NCI-H69 (cell line): ENCODE data around the gene ARID1B.

Experiments used
- DNase-seq: peaks from one replicate; lab custom pipeline; 2025; lab: John Stamatoyannopoulos, UW

Gene ARID1B

GRCh38 chr6:157187182-157188083 lies 410.3 kb downstream of the ARID1B start:
- DNase-seq, result peak; percentile 99

GRCh38 chr6:157188213-157188612 lies 411.0 kb downstream of the ARID1B start:
- no peak for DNase-seq

DNA sequence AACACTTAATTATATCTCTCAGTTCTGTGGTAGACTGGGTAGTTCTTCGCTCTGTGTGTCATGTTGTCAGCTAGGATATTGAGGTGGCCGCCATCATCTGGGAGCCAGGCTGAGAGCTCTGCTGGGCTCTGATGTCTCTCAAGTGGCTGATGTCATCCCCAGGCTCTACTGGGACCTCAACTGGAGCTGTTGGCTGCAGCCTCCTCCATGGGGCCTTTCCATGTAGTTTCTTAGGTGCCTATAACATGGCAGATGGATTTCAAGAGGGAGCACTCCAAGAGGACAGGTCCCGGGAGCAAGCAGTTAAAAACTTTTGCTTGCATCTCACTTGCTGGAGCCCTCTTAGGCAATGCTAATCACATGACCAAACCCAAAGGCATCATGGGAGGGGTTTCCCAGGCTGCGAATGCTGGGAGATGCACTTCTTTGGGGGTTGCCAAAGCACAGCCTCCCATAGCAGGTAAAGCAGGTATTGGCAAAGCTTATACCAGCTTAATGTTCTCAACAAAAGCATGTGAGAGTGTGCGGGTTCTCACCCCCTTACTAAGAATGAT lies 416.3 kb downstream of the ARID1B start:
- peak; percentile 50 for DNase-seq

- DNase-seq, result no peak
These were observed 416.9 kb downstream of the ARID1B start for GRCh38 chr6:157194110-157194509.

DNA sequence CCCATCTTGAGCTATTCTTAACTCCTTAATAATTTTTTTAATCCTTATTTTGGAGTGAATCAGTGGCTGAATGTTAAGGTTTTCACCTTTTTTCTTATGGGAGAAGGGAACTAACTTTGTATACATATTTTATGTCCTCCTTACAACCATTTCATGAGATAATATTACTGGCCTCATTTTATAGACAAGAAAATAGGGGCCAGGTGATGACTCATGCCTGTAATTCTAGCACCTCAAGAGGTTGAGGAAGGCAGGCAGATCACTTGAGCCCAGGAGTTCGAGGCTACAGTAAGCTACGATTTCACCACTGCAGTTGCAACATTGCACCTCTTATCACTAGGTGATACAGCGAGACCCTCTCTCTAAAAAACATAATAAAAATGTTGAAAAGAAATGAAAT lies 417.5 kb downstream of the ARID1B start:
- DNase-seq, result peak; percentile 57

GRCh38 chr6:157196391-157196790 lies 419.2 kb downstream of the ARID1B start:
- DNase-seq, result no peak

- DNase-seq, result peak; percentile 100
These were observed 421.5 kb downstream of the ARID1B start for GRCh38 chr6:157198425-157199279.

DNA sequence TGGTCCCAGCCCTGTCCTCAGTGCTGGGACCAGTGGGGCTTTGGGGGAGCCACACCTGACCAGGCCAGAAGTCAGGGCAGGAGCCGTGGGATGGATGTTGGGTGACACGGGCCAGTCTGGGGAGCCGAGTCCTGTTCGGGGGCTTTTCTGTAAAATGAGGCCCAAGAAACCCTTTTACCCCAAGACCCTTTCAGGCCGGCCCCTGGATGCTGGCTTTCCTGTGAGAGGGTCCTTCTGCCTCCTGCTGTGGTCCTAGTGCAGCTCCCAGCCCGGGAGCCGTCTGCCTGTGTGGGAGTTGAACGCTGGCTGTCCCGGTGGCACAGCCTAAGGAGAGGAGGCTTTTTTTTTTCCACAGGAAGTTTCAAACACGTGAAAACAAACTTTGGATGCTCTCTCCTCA lies 422.9 kb downstream of the ARID1B start:
- no peak for DNase-seq

- no peak for DNase-seq
These were observed 423.4 kb downstream of the ARID1B start for GRCh38 chr6:157200611-157201010.

GRCh38 chr6:157201083-157201482 lies 423.9 kb downstream of the ARID1B start:
- no peak for DNase-seq

DNA sequence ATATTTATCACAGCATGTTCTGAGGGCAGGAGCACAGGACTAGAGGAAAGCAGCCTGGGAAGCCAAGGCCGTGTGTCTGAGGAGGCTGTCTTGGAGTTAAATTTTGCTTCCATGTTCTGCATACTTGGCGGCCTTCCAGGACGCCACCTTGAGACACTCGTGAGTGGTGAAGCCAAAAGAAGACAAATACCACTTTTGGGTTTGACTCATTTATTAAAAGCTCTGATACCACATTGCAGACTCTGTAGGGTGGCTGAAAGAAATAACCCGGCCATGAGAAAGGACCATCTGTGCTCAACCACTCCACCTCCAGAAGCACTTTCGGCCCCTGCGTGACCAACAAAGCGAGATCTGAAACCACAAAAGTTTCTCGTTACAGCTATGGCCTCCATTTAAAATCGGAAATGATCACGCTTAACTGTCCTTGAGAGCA lies 426.1 kb downstream of the ARID1B start:
- peak; percentile 77 for DNase-seq

GRCh38 chr6:157203764-157204163 lies 426.6 kb downstream of the ARID1B start:
- no peak for DNase-seq

DNA sequence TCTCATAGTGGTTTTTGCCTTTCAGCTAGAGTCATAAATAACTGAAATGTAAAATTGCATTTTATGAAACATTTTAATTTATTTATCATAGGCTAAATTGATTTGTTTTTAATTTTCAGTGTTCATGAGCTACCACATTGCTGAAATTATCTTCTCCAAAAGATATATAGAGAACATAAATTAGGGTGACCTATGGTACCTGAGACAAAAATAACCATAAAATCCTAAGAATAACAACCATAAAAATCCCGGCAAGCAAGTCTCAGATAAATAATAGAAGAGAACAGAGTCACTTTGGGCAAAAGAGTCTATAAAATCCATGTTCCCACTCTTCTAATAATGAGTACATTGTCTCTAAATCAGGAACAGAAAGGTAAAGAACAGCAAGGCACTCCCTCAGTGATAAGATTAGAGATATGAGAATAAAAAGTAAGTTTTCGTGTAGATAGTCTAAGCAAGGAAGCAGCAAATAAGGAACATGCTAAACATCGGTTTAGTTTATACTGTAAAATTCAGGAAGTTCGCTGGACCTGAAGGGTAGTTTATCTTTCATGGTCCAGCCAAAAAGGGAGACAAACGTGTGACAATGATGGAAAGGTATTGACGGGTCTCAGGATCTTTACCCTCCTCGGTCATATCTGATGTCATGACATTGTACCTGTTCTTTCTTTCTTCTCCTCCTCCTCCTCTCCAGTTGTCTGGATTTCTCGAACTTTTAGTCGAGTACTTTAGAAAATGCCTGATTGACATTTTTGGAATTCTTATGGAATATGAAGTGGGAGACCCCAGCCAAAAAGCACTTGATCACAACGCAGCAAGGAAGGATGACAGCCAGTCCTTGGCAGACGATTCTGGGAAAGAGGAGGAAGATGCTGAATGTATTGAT lies 428.5 kb downstream of the ARID1B start:
- DNase-seq, result no peak

DNA sequence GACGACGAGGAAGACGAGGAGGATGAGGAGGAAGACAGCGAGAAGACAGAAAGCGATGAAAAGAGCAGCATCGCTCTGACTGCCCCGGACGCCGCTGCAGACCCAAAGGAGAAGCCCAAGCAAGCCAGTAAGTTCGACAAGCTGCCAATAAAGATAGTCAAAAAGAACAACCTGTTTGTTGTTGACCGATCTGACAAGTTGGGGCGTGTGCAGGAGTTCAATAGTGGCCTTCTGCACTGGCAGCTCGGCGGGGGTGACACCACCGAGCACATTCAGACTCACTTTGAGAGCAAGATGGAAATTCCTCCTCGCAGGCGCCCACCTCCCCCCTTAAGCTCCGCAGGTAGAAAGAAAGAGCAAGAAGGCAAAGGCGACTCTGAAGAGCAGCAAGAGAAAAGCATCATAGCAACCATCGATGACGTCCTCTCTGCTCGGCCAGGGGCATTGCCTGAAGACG lies 429.2 kb downstream of the ARID1B start:
- no peak for DNase-seq

DNA sequence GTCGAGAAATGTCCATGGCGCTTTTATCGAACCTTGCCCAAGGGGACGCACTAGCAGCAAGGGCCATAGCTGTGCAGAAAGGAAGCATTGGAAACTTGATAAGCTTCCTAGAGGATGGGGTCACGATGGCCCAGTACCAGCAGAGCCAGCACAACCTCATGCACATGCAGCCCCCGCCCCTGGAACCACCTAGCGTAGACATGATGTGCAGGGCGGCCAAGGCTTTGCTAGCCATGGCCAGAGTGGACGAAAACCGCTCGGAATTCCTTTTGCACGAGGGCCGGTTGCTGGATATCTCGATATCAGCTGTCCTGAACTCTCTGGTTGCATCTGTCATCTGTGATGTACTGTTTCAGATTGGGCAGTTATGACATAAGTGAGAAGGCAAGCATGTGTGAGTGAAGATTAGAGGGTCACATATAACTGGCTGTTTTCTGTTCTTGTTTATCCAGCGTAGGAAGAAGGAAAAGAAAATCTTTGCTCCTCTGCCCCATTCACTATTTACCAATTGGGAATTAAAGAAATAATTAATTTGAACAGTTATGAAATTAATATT lies 430.4 kb downstream of the ARID1B start:
- no peak for DNase-seq

- DNase-seq, result peak; percentile 22
These were observed 432.8 kb downstream of the ARID1B start for GRCh38 chr6:157209865-157210530.

DNA sequence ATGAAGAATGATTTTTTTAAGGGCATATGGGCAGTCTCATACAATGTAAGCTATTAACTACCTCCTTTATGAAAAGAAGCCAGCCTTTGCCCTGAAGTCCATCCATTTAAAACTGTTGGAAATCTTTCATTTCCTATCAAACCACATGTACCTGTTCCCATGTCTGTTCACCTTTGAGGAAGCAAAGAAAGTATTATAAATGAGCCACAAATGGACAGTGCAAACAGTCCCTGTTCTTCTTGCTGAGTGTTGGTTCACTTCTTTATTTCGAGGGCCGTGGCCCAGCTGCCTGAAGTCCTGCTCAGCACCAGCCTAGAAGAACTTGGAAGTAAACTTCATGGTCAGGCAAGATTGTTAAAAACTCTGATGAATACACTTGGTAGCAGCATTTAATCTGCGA lies 433.8 kb downstream of the ARID1B start:
- DNase-seq, result no peak

GRCh38 chr6:157211603-157212455 lies 434.7 kb downstream of the ARID1B start:
- peak; percentile 37 for DNase-seq

DNA sequence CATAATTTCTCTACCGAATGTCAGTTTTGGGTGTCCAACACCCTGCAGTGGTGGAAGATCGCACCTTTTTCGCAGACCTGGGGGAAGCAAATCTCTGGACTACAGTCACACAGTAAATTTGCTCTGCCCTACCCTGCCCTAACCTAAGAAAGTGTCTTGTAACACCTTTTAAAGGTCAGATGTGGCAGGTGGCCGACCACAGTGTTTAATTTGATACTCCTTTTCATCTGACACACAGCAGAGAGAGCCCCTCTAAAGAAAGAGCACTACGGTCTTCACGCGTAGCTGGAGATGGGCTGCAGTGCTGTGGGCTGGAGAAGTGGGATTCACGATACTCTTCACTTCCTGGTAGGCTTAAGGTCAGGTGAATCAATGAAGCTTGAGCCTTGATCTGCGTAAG lies 436.2 kb downstream of the ARID1B start:
- DNase-seq, result no peak
